GM12878 (cell line): Measurements from ENCODE around the gene DNAH3.

ENCODE experiments used
- EZH2 ChIP-seq: IDR thresholded peaks from 2 replicates; pipeline ENCODE4 v1.6.1; 2012; ENCODE audit warnings: low read depth, mild to moderate bottlenecking, control low read depth, inconsistent platforms, low read length, borderline replicate concordance; ENCODE audit not compliant: control insufficient read depth
- RFX5 ChIP-seq: IDR thresholded peaks from 2 replicates; pipeline ENCODE4 v1.6.1; 2011; ENCODE audit warnings: low read depth, low read length, improper control_type of control experiment
- TF ChIP-seq, protein P1 (sequence below): IDR thresholded peaks from 2 replicates; pipeline ENCODE4 v1.6.1; 2011; ENCODE audit warnings: low read depth, mild to moderate bottlenecking, low read length, moderate library complexity, borderline replicate concordance; ENCODE audit errors: extremely low read depth

DNA sequence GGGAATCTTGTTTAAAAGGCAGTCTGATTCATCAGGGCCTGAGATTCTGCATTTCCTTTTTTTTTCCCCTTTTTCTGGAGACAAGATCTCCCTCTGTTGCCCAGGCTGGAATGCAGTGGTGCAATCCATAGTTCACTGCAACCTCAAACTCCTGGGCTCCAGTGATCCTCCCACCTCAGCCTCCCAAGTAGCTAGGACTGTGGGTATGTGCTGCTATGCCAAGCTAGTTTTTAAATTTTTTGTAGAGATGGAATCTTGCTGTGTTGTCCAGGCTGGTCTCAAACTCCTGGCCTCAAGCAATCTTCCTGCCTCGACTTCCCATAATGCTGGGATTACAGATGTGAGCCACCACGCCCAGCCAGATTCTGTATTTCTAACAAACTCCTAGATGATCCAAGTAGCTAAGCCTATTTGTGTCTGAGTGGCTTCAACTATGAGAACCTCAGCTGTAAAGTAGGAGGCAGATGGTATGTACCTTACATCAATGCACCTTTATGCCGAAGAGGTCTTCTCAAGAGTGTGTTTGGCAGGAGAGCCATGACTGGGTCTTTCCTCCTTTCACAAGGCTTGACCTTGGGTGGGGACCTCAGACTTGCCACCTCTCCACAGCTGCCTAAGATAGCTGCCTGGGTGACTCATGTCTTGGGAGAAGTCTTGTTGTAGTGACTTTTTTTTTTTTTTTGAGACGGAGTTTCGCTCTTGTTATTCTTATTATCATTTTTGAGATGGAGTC lies 18.8 kb upstream of the DNAH3 start:
- TF ChIP-seq, protein P1, sequence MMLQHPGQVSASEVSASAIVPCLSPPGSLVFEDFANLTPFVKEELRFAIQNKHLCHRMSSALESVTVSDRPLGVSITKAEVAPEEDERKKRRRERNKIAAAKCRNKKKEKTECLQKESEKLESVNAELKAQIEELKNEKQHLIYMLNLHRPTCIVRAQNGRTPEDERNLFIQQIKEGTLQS: no peak
- no peak for TF ChIP-seq EZH2
- TF ChIP-seq RFX5: no peak
